A549 treated with GW870086 at 1 μM for 4 hours (cell line): ENCODE results near the gene PHC1. TPM values are rescaled to one million over a fixed set of nuclear protein-coding genes. Genes with fewer than 3 reads are reported as not detected.

Source experiments
- total RNA-seq: library from RNA; stranded (reverse); fragments of 200-300 nt; extraction: Qiagen RNA extraction; gene quantifications from 5 replicates; pipeline ENCODE4 v1.2.3, GENCODE V29; 2022; ENCODE audit warnings: low read depth

Gene PHC1
- 6.9 to 12.3 TPM (median 9.3 TPM) in 5 replicates for total RNA-seq

GRCh38 chr12:8914033-8914715 lies at the start of gene PHC1:
Gene PHC1, plus strand, starts transcription at chr12:8914509. Its CDS starts 3,169 bp downstream, at chr12:8917678.

GRCh38 chr12:8949342-8950220 lies 35.3 kb downstream of the PHC1 start, which contains the start of gene M6PR:
Gene M6PR, minus strand, starts transcription at chr12:8949645. Its CDS starts 3,241 bp downstream, at chr12:8946404.

GRCh38 chr12:8989413-8989812 lies 75.1 kb downstream of the PHC1 start, which contains the start of gene KLRG1:
Gene KLRG1, plus strand, starts transcription at chr12:8989546. Its CDS starts 90 bp downstream, at chr12:8989636.

Other genes with a start within 250 kb of the PHC1 start
- gene RIMKLB, start 216.5 kb upstream of the PHC1 start, total RNA-seq: 13.7 to 19.2 TPM (median 17.4 TPM) in 5 replicates
- not detected in 5 replicates for gene A2ML1, start 91.9 kb upstream of the PHC1 start, total RNA-seq
- gene M6PR, start 35.1 kb downstream of the PHC1 start, total RNA-seq: 142 to 158 TPM (median 143 TPM) in 5 replicates
- 1.1 to 2.6 TPM (median 1.5 TPM) in 5 replicates for gene KLRG1, start 75.0 kb downstream of the PHC1 start, total RNA-seq
- gene A2M, start 201.4 kb downstream of the PHC1 start, total RNA-seq: 0.09 to 0.22 TPM (median 0.17 TPM) in 3 of 5 replicates, not detected in the others